HG03432 (cell line): ENCODE data around the gene MRPS12.
"Not testable (repeated sequence)": the region's sequence is repeated elsewhere in the genome, so short reads cannot be mapped to it uniquely, and the experiment has no call there.

Experiments
- ATAC-seq: cut with Tn5 transposase; IDR thresholded peaks from one replicate; pipeline ENCODE4 v1.9.1; 2021; ENCODE audit warnings: mild to moderate bottlenecking, moderate library complexity; ENCODE audit not compliant: unreplicated experiment

The MRPS12 gene

DNA sequence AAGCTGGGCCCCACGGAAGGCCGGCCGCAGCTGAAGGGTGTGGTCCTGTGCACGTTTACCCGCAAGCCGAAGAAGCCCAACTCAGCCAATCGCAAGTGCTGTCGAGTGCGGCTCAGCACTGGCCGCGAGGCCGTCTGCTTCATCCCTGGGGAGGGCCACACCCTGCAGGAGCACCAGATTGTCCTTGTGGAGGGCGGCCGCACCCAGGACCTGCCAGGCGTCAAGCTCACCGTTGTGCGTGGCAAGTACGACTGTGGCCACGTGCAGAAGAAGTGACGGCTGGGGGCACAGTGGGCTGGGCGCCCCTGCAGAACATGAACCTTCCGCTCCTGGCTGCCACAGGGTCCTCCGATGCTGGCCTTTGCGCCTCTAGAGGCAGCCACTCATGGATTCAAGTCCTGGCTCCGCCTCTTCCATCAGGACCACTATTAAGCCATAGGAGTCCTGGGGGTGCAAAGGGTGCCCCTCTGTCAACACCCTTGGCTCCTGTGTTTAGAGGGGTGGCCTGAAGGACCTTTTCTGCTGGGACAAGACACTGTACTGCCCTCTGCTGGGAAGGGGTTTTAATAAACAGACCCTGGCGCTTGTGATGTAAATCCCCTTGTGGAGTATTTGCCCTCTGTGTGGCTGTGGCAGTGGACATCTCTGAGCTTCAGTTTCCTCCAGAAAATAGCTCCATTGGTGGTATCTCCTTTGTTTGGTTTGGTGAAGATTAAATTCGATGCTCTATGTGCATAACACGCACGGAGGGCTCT, 1.9 kb downstream of the MRPS12 start:
- no peak for ATAC-seq

DNA sequence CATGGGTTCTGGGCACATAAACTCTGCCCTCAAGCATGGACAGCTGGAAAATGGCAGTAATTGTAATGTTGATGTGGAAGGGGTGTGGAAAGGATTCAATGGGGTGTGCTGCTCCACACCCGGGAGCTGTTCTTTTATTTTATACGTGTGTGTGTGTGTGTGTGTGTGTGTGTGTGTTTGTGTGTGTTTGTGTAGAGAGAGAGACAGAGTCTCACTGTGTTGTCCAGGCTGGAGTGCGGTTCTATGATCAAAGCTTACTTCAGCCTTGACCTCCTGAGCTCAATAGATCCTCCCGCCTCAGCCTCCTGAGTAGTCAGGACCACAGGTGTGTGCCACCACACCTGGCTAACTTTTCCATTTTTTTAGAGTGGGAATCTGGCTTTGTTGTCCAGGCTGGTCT, 2.8 kb downstream of the MRPS12 start:
- no peak for ATAC-seq

DNA sequence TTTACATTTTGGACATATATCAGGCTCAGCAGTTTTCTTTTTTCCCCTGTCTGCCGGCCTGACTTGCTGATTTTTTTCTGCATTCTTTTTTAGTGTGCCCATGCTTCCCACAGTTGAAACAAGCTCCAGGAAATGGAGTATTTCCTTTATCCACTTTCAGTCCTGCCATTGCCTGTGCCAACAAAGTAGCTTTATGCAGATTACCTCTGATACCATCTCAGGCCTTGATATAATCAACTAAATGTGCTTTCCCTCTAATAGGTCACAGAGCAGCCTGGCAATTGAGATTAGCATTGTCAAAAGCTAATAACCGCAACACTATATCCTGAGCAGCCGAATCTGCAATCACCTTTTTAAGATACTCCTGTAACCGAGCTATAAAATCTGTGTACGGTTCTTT, 9.2 kb downstream of the MRPS12 start:
- ATAC-seq, result no peak

DNA sequence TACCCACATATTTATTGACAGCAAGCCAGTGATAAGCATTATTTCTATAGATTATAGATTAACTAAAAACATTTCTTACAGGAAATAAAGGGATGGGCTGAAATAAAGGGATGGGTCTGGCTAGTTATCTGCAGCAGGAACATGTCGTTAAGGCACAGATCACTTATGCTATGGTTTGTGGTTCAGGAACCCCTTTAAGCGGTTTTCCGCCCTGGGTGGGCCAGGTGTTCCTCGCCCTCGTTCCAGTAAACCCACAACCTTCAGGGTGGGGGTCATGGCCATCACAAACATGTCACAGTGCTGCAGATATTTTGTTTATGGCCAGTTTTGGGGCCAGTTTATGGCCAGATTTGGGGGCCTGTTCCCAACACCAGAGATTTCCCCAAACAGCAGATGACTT, 10.7 kb downstream of the MRPS12 start:
- not testable (repeated sequence) for ATAC-seq

DNA sequence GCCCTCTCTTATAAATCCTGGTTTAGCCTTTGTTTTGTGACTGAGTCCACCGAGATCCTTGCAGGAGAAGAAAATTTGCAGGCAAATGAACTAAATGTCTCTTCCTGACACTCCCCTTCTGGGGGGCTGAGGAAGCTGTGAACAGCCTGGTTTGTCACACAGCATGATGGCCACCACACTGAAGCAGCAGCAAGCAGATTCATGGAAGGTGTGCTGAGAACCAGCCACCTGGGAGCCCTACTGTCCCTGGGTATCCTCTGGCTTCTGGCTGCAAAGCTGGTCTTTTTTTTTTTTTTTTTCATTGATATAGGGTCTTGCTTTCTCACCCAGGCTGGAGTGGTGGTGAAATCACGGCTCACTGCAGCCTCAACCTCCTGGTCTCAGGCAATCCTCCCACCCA, 11.2 kb downstream of the MRPS12 start:
- ATAC-seq, result no peak

DNA sequence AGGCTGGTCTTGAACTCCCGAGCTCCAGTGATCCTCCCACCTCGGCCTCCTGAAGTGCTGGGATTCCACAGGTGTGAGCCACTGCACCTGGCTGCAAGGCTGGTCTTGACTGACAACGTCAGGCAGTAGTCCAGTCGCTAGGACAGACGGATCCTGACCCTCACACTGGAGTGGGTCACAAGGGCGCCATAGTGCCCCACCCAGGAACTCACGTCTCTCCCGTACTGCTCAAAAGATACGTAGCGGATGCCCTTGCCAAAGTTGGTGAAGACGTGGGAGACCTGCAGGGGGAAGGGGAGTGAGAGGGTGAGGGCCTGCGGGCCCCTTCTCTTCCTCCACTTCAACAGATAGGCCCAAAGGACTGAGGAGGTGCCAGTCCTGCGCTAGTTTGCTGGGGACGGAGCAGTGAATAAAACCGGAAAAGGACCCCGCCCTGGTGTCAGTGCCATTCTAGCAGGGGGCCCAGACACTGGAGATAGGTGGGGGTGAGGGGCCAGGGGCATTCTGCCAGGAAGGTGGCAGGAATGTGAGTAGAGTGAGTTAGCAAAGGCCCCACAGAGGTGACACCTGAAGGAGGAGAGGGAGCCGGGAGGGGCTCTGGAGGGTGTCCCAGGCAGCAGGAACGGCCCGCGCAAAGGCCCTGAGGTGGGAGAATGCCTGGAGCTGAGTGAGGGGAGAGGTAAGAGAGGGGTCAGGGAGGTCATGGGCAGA, 11.9 kb downstream of the MRPS12 start:
- no peak for ATAC-seq

DNA sequence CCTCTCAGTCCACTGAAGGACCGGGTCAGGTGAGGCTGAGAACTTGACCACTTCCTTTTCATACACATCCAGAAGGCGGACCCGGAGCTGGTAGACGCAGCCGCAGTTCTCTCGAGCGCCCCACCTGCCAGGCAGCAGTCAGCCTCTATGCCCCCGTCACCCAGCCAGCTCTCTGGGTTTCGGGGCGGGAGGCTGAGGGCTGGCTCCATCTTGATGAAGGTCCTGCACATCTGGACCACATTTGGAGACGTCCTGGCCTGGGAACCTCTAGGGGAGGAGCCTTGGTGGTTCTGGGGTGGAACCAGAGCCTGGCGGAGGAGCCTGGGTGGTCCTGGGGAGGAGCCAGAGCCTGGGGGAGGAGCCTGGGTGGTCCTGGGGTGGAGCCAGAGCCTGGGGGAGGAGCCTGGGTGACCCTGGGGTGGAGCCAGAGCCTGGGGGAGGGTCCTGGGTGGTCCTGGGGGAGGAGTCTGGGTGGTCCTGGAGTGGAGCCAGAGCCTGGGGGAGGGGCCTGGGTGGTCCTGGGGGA, 14.3 kb downstream of the MRPS12 start:
- ATAC-seq, result no peak

DNA sequence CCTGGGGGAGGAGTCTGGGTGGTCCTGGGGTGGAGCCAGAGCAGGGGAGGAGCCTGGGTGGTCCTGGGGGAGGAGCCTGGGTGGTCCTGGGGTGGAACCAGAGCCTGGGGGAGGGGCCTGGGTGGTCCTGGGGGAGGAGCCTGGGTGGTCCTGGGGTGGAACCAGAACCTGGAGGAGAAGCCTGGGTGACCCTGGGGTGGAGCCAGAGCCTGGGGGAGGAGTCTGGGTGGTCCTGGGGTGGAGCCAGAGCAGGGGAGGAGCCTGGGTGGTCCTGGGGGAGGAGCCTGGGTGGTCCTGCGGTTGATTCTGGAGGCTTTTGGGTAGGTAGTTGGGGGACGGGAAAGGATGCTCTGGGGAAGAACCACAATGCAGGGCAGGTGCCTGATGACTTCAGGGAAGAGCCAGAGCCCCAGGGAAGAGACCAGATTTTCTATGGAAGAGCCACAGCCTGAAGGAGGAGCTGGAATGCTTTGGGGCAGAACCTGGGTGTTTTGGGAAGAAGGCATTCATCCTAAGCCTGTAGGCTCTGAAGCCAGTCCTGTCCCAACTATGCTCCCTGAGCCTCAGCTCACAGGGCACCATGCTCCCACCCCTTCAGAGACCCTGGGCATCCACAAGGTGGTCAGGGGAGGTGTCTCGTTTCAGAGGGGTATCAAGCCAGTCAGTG, 15.0 kb downstream of the MRPS12 start:
- ATAC-seq, result no peak

DNA sequence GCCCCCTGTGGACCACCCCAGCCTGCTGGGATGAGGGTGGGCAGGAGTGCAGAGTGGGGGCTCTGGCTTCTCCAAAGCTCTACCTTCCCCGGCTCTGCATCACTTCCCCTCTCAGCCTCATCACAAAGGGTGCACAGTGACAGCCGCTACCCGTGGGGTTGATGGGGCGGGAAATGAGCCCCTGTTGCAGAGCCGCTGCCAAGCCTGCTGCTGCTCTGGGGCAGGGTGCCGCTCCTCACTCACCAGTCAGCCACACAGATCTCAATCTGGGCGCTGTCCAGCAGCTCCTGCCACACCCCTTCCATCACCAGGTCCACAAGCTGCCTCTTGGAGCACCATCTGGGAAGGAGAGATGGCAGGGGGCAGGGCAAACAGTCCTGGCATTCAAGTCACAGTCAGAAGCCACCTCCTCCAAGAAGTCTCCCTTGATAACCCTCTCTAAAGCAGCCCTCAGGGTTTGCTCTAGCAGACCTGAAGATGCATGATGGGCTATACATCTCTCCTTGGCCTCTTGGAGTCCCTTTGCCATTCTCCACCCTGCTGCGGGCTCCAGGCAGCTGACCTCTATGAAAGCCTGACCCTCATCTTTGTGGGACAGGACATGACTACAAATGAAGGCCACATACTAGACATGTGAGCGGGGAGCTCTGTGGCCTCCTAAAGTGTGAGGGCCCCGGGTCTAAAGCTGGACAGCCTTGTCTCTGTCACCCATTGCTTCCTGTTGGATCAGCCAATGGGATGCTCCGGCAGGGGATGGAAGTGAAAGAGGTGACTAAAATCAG, 15.7 kb downstream of the MRPS12 start:
- no peak for ATAC-seq

DNA sequence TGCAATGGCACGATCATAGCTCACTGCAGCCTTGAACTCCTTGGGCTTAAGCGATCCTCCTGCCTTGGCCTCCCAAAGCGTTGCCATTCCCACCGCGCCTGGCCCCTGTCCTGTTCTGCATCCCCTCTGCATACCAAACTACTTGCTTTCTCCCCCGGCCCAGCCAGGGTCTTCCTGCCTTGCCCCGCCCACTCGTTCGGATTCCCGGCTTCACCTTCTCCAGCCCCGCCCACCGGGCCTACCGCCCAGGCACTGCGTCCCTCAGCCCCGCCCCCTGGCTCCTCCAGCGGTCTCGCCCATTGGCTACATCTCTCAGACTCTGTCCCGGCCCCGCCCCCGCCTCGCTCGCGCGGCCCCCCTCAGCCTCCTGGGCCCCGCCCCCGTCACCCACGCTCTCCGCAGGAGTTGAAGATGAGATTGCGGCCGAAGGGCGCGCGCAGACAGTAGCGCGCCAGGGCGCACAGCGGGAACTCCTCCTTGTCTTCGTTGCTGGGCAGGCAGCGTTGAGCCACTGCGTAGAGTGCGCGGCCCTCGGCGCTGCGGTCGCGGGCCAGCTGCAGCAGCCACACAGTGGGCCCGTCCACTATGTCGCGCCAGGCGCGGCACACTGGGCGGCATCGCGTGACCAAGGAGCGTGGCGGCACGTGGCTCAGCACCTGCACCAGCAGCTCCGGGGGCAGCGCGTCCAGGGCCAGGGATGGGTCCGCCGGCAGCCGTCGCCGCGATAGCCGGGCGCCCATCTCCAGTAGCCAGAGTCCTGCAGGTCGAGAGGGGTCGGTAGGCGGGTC, 19.0 kb downstream of the MRPS12 start:
- no peak for ATAC-seq

DNA sequence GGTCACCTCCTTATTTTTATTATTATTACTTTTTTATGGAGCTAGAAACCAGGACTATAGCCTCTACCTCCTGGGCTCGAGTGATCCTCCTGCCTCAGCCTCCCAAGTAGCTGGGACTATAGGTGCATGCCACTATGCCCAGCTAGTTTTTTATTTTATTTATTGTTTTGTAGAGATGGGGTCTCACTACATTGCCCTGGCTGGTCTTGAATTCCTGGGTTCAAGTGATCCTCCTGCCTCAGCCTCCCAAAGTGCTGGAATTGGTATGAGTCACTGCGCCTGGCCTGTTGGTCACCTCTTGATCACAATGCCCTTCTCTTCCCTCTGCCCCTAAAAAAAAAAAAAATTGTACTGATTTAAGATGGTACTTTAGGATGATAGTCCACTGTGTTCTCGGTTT, 20.4 kb downstream of the MRPS12 start:
- ATAC-seq, result no peak

DNA sequence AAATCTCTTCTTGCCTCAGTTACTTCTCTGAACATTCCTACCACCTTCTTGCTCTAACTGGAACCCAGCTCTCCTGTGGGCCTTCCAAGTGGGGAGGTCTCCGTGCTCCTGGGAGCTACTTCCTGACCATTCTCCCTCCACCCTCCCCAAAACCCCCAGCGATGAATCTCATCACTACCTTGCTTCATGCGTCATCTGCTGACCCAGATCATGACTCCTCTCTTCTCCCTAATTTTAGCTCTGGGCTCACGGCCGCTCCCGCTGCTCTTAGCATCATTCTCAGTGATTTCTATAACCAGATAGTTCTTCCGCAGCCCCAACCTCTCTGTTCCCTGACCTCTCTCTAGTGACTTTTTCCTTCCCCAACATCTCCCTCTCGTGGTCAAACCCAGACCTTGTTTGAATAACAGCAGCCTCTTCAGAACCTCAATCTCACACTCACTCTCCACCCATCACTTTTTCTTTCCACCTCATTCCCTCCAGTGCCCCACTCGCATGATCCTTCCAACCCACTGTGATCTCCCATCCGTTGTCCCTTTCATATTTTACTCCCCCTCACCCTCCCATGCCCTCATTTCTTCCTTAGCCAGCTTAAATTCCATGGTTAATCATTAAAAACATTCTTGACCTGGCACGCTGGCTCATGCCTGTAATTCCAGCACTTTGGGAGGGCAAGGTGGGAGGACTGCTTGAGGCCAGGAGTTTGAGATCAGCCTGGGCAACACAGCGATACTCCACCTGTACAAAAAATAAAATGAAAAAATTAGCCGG, 21.8 kb downstream of the MRPS12 start:
- ATAC-seq, result no peak

DNA sequence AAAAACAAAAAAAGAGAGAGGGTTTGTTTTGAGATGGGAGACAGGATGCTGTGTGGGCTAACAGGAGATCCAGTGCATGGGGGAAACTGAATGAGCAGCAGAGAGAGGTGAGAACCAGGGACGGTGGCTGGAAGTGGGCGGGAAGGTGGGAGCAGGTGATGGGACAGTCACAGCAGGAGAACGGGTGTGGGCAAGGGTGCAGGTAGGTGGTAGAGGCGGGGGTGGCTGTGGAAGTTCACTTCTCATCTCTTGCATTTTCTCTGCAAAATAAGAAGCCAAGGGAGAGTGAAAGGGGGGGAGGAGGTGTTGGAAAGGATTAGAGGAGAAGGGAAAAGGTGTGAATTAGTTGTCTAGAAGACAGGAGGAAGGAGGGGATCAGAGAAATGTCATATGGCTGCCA, 22.9 kb downstream of the MRPS12 start:
- ATAC-seq, result no peak

DNA sequence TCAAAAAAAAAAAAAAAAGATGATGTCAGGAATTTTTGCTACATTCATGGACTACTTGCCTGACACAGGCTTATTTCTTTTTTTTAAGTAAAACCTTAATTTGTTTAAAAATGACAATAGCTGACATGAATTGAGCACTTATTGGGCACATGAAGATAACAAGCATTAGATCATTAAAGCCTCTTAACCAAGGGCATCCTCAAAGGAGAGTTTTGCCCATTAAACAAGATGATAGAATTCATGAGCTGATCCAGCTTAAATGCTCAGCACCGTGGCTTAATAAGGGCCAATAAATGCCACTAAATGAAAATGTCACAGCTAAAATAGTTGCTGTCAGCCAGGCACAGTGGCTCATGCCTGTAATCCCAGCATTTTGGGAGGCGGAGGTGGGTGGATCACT, 25.5 kb downstream of the MRPS12 start:
- ATAC-seq, result no peak

DNA sequence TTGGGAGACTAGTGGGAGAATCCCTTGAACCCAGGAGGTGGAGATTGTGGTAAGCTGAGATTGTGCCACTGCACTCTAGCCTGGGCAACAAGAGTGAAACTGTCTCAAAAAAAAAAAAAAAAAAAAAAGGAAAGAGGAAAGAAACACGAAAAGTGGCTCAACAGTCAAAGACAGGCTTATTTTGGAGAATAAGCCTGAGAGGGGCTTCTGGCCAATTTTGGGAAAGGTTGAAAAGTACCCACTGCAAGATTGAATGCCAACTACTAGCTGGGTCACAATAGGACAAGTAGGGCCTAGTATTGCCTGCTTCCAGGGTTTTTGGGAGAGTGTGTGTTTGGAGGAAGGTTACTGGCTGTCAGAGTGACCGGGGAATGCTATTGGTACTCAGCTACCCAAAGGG, 27.6 kb downstream of the MRPS12 start:
- ATAC-seq, result no peak

DNA sequence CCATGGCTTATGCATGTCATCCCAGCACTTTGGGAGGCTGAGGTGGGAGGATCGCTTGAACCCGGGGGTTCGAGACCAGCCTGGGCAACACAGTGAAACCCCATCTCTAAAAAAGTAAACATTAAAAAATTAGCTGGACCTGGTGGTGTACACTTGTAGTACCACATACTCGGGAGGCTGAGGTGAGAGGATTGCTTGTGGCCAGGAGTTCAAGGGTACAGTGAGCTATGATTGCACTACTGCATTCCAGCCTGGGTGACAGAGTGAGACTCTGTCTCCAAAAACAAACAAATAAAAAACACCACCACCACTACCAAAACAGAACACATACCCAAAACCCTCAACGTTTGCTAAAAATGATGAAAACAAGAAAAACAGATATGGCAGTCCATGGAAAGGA, 28.9 kb downstream of the MRPS12 start:
- no peak for ATAC-seq

DNA sequence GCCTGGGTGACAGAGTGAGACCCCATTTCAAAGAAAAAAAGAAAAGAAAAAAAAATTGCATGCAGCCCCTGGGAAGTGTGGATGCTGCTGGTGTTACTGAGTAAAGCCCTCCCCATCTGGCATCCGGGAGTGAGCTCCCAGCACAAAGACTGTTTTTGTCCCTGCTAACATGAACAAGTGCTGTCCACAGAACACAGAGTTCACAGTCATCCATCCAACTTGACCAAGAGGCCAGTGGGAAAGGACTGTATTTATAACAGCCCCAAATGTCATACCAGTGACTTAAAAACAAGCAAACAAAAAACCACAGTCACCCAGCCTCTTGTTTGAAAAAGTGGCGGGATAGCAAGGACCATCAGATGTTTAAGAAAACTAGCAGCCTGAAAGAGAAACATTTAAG, 34.0 kb downstream of the MRPS12 start:
- no peak for ATAC-seq

DNA sequence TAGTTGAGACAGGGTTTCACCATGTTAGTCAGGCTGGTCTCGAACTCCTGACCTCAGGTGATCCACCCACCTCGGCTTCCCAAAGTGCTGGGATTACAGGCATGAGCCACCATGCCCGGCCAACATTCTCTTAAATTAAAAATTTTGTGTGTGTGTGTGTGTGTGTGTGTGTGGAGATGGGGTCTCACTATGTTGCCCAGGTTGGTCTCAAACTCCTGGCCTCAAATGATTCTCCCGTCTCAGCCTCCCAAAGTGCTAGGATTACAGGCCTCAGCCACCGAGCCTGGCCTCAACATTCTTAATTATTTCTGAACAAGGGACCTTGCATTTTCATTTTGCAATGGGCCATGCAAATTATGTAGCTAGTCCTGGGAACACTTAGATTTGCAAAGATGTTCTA, 35.4 kb downstream of the MRPS12 start:
- not testable (repeated sequence) for ATAC-seq

DNA sequence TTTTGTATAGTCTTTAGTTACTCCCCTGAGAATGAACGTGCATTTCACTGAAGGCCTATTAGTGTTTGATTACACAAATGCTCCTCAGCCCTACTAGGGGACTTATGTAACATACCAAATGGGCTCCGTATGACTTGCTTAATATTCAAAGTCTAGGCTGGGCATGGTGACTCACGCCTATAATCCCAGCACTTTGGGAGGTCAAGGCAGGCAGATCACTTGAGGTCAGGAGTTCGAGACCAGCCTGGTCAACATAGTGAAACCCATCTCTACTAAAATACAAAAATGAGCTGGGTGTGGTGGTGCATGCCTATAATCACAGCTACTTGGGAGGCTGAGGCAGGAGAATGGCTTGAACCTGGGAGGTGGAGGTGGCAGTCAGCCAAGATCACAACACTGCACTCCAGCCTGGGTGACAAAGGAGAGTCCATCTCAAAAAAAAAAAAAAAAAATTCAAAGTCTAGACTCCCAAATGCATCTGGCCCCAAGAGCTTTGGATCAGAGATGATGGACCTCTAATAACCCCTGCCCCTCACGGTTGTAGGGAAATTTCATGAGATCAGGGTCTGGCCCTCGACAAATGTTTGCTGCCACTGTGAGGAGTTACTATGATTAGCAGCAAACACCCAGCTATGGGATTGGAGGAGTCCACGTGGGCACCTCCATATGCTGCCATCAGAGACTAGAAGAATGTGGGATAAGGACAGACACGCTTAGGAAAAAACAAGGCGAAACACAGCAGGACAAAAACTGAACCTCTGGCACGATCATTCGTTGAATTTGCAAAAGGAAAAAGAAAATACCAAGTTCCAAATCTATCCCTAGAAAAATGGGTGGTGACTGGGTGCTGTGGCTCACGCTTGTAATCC, 40.2 kb downstream of the MRPS12 start:
- no peak for ATAC-seq
